ENCODE measurements around the gene FGGY.

GRCh38 chr1:59298710-59299346, 1.9 kb downstream of the FGGY start:
- TF ChIP-seq REST (tag by site-specific recombination; IDR thresholded peaks at IDR 0.05) = no peak
- TF ChIP-seq CTCF (tag by site-specific recombination; IDR thresholded peaks at IDR 0.05) = no peak
- TF ChIP-seq ZNF341 (tag by site-specific recombination; IDR thresholded peaks at IDR 0.05; ENCODE audit: low read depth) = no peak
- TF ChIP-seq ZNF202 (tag by site-specific recombination; IDR thresholded peaks at IDR 0.05; ENCODE audit: borderline replicate concordance) = no peak
- no peak for TF ChIP-seq ZNF266 (tag by site-specific recombination; IDR thresholded peaks at IDR 0.05; ENCODE audit: low read depth)
- TF ChIP-seq KLF9 (tag by site-specific recombination; IDR thresholded peaks at IDR 0.05; ENCODE audit: low read depth) = no peak
- TF ChIP-seq KLF16 (tag by site-specific recombination; IDR thresholded peaks at IDR 0.05) = no peak
- no peak for TF ChIP-seq ZNF214 (tag by site-specific recombination; IDR thresholded peaks at IDR 0.05; ENCODE audit: borderline replicate concordance)
- TF ChIP-seq ZNF114 (tag by site-specific recombination; IDR thresholded peaks at IDR 0.05) = no peak

Measured in HEK293 (cell line).